SU-DHL-6 (cell line): ENCODE data around the gene BCL2L13.
"Not testable (repeated sequence)": the region's sequence is repeated elsewhere in the genome, so short reads cannot be mapped to it uniquely, and the experiment has no call there.

Experiments
- CTCF ChIP-seq: fragments of 200-600 bp; sonication (generic); IDR thresholded peaks from one replicate; pipeline ENCODE4 v1.5.1; 2017; ENCODE audit warnings: antibody characterized with exemption, mild to moderate bottlenecking, low read length, moderate library complexity; ENCODE audit not compliant: insufficient read depth, poor library complexity, severe bottlenecking
- EZH2phosphoT487 ChIP-seq: fragments of 200-600 bp; sonication (generic), shearing (Covaris generic); conservative IDR thresholded peaks from 2 replicates; pipeline ENCODE4 v1.6.1; 2018; ENCODE audit warnings: mild to moderate bottlenecking, antibody characterized with exemption, low read length, moderate library complexity, mixed read lengths

GRCh38 chr22:17636850-17637249, 1.7 kb upstream of the BCL2L13 start:
- TF ChIP-seq CTCF, EZH2phosphoT487: not testable (repeated sequence)
